NCI-H510A (cell line): ENCODE data around the gene FBXO46.
"Not testable (repeated sequence)": the region's sequence is repeated elsewhere in the genome, so short reads cannot be mapped to it uniquely, and the experiment has no call there.

Experiments used
- DNase-seq: peaks from one replicate; lab custom pipeline; 2025; lab: John Stamatoyannopoulos, UW

The FBXO46 gene

DNA sequence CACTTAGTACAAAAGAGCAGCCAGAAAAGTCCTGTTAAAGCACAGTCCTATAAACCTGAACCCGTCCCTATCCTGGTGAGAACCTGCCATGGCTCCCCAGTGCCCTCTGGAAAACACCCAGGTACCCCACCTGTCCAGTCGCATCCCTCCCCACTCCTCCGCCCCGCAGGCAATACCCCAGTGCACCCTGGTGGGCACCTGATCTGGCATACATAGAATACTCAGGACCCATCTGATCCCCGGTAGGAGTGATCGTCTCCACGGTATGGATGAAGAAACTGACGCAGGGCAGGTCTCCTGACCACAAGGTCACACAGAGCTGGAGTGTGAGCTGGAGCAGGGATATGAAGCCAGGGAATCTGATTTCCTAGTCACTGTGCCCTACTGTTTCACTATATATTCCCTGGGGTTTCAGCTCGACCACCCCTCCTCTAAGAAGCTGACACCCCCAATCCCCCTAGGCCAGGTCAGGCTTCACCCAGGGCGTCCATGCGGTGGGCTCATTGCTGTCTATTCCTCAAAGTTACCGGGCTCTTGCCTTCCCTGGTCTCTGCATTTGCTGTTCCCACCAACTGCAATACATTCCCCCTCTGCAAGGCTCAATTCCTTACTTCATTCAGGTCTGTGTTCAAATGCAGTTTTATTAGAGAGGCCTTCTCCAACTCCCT is 12.6 kb downstream of the FBXO46 start:
- no peak for DNase-seq

DNA sequence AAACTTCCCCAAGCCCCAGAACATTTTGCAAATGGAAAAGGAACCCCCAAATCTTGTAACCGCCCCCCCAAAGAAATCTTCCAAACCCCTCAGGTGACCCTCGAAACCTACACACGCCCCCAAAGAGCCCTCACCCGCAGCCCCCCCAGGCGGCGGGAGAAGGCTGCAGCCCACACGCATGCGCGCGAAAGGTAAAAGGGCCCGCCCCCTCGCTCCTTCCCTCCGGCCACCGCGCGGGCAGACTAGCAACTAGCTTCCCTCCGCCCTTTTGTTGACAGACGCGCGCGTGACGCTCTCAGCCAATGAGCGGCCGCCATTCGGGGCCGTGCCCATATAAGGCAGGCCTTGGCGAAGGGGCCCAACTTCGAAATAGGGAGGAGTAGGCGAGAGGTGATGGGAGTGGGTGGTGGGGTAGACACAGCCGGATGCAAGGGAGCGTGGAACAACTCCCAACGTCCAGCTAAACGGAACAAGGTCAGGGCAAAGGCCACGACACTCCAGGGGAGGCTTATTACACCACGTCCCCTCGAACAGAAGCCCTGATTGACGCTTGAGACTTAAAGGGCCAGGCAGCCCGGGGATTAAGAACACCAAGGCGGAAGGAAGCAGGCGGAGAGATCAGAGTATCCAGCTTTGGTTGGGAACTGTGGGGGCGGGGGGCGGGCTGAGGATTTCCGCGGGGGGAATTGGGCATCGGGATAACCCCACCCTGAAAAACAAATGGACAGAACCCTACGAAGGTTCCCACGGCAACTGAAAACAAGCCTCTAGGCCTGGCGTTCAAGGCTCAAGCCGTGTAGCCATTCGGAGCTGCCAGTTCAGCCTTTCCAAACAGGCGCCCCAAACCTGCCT is 13.3 kb downstream of the FBXO46 start:
- DNase-seq = peak; percentile 99

DNA sequence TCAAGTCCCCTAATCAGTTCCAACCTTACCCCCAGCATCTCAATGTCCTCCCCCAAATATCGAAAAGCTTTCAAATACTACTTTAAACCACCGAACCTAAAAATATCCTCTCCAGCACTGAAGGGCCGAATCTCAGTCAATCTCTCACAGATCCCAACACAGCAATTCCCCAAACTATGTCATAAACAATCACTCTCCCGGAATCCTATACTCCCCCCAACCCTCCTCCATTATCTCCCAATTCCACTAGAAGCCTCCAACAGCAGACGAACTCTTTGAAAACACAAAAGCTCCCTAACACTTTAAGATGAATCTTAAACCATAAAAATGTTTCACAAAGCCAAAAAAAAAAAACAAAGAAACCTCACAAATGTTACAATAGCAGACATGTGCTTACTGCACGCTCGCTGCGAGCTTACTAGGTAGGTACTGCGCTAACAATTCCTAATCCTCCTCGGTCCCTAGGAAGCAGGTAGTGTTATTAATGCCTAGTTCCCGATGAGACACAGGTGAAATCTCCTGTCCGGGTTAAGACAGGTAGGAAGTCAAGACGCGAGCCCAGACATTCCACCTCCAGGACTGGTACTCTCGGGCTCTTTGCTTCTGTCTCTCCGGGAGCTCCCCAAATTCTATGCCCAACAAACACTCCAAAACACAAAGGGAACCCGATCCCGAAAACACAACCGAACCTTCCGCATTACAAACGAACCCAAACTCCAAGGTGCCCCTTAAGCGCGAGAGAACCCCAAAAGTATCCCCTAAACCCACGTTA is 14.2 kb downstream of the FBXO46 start:
- no peak for DNase-seq

DNA sequence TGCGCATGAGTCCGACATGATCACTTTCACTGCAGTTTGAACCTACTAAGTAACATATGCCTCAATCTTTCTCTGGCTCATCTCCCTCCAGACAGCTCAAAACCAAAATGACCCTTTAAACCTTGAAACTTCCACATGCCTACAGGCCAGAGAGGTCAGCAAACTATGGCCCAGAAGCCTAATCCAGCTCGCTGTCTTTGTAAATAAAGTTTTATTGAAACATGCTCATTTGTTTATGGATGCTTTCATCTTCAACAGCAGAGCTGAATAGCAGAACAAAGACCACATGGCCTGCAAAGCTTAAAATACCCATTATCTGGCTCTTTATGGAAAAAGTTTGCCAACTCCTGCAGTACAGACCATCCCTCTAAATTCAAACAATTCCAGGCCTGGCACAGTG is 15.6 kb downstream of the FBXO46 start:
- DNase-seq = no peak

DNA sequence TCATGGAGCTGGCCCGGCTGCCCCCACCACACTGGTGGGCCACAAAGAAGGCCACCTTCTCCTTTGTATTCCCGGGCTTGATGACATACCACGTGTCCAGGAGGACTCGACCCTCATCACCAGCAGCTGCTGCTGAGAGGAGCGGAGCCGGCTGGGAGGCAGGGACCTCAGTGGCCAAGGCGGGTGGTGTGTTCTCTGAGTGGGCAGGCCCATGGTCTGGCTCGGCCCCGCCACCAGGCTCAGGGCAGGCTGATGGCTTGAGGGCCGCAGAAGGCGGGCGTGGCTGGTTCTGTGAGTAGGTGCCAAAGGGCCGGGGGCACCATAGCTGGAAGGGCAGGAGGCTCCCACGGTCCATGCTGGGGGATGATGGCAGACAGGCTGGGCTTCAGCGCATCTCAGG is 17.6 kb downstream of the FBXO46 start:
- no peak for DNase-seq

DNA sequence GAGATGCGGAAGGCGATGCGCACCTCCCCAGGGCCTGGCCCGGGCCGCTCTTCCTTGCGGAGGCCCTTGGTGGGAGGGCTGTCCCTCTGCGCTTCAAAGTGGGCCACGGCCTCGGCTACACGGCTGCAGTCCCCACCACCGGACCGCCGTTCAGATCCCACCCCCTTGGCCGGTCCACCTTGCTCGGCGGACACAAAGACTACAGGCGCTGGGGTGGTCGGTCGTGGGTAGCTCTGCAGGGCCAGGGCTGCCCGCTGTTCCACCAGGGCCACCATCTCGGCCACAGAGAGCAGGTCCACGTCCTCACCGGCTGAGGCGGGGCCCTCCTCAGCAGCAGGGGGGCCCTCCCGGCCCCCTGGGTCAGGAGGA is 18.0 kb downstream of the FBXO46 start:
- no peak for DNase-seq

DNA sequence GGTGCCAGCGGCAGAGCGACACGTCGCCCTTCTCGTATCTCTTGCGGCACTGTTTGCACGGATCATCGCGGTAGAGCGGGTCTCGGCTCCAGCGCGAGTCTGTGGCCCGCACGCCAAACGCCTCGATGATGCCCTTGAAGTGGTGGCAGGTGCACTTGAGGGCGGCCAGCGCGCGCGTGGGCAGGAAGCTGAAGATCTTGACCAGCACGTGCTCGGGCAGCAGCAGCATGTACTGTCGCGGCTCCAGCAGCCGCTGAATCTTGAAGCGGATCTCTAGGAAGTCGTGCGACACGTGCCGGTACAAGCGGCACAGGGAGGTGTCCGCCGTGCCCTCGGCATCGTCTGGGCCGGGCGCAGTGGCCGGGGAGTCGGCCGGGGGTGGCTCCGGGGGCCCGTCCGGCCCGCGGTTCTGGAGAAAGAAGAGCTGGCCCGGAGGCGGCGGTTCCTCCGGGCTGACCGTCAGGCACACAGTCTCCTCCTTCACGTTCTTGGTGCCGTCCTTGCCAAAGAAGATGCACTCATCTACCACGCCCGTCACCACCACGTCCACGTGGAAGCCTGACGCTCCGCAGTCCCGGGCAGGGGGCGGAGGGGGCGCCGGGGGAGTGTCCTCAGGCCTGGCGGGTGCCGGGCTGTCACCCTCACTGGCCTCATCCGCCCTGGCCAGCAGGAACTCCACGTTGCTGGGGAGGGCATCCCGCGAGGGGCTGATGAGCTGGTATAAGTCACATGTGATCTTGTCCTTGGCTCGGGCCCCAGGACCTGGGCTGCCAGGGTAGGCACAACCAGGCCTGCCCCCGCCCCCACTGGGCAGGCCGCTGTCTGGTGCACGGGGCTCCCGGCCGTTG is 18.6 kb downstream of the FBXO46 start:
- DNase-seq = no peak

DNA sequence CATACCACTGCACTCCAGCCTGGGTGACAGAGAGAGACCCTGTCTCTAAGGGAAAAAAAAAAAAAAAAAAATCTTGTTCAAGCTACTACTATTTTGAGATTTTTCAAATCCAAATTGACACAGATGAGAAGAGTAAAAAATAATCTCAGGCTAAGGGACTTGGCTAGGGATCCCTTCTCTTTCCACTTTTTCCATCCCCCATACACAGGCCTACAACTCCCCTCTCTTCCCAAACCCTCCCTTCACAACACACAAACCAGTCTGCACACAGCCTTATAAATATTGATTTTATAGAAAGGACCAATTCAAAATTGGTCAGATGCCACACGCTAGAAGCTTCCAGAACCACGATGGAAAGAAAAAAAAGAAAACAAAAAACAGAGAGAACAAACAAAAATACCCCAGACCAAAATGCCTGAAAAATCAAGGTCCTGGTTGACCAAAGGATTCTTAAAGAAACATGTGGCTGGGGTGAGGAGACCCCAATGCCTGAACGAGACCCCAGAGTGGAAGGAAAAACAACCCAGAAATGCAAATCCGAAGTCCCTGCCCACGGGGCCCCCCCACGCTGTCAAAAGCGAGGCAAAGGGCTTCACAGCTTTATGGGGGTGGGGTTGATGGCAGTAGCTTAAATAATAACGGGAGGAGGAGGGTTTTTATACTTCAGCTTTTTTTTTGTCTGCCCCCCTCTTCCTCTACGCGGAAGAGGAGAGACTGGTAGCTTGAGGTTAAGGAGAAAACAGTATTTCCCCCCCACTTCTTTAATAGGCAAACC is 20.2 kb downstream of the FBXO46 start:
- no peak for DNase-seq

DNA sequence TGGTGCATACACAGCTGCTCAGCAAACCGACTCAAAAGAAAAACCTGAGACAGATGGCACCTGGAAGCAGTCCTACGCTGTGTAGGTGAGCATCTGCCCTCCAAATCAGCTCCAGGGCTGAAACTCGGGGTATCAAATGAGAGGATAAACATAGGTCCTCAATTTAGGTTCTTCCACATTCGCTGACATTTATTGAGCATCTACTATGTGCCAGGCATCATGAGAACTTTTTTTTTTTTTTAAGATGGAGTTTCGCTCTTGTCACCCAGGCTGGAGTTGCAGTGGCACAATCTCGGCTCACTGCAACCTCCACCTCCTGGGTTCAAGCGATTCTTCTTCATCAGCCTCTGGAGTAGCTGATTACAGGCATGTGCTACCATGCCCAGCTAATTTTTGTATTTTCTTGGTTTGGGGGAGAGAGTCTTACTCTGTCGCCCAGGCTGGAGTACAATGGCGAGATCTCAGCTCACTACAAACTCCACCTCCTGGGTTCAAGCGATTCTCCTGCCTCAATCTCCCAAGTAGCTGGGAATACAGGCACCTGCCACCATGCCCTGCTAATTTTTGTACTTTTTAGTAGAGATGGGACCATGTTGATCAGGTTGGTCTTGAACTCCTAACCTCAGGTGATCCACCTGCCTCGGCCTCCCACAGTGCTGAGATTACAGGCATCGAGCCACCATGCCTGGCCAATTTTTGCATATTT is 24.8 kb downstream of the FBXO46 start:
- no peak for DNase-seq

DNA sequence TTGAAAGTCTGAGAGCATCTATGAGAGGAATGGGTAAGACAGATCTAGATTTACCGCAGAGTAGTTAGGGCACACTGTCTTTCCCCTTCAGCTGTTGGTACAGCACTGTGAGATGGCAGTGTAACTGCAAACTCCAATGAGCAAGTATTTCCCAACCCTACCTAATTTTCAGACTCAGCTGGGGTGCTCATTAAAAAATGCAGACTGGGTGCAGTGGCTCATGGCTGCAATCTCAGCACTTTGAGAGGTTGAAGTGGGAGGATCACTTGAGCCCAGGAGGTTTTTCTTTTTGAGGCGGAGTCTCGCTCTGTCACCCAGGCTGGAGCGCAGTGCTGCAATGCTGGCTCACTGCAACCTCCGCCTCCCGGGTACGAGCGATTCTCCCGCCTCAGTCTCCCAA is 25.6 kb downstream of the FBXO46 start:
- no peak for DNase-seq

DNA sequence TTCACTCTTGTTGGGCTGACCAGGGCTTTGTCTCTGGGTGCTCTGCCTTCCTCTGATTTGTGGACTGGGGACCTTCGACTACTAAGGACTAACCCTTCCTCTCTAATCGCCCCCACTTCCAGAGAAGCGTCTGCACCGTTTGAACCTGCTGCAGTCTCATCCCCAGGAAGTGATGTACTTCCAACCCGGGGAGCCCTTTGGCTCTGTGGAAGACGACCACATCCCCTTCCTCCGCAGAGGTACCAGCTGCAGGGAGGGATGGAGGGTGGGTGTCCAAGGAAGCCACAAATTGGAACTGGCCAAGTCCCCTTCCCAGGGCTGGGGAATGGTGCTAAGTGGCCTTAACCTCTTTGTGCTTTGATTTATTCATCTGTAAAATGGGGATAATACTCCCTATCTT is 29.0 kb downstream of the FBXO46 start:
- no peak for DNase-seq

DNA sequence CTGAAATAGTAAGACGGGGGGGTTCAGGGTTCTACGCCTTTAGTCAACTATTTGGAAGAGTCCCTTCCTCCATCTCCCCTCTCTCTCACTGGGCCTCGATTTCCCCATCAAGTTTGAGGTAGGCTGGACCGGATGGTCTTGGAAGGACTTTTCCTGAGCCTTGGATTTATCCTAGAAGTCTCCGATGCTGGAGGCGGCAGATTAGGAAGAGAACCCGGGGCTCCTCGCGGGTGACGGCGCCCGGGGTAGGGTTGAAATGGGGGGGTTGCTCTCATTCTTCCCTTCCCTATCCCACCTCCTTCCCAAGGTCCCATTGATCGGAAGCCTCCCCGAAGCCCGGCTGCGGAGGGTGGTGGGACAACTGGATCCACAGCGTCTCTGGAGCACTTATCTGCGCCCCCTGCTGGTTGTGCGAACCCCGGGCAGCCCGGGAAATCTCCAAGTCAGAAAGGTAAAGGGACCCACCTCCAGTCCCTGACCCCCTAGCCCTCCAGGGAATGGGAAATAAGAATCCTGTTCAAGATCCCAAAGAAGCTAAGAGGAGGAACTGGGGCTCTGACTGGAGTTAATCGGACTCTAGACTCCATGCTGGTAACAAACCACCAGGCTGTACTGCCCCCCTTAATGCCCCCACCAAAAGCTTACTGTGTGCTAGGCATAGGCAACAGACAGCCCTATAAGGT is 37.4 kb downstream of the FBXO46 start:
- DNase-seq = peak; percentile 73

DNA sequence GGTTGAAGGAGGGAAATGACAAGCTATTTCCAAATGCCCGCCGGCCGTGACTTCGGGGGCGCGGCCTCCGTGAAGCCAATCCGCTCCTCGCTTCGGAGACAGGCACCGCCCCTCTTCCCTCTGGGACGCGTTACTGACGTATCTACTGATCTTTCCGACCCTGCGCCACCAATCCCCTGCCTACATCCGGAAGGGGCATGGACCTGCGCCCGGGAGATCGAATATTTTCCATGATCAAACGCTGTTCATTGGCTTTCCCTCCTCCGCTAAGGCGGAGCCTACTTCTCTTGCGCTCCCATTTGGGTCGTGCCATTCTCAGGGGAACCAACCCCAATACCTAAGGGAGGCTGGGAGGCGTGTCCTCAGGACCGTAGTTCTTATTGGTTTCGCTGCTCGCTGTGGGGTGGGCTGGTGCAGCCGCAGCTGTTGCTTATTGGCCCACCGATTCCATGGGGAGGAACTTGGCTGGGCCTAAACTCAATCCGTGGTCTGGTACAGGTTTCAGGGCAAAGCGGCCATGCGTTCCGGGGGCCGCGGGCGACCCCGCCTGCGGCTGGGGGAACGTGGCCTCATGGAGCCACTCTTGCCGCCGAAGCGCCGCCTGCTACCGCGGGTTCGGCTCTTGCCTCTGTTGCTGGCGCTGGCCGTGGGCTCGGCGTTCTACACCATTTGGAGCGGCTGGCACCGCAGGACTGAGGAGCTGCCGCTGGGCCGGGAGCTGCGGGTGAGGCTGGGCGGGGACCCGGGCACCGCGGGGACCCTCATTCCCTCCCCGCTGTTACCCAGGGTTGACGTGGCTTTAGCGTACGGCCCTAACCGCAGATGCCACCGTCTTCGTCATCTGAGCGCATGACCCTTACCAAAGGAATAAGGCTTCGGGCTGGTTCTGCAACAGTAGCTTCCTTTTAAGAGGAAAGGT is 38.2 kb downstream of the FBXO46 start, which contains the start of gene QPCTL:
TSS of gene QPCTL (plus strand) at position 480 of the 919 bp plus-strand sequence. CDS start at position 518, 38 bp downstream.
- DNase-seq = peak; percentile 100

DNA sequence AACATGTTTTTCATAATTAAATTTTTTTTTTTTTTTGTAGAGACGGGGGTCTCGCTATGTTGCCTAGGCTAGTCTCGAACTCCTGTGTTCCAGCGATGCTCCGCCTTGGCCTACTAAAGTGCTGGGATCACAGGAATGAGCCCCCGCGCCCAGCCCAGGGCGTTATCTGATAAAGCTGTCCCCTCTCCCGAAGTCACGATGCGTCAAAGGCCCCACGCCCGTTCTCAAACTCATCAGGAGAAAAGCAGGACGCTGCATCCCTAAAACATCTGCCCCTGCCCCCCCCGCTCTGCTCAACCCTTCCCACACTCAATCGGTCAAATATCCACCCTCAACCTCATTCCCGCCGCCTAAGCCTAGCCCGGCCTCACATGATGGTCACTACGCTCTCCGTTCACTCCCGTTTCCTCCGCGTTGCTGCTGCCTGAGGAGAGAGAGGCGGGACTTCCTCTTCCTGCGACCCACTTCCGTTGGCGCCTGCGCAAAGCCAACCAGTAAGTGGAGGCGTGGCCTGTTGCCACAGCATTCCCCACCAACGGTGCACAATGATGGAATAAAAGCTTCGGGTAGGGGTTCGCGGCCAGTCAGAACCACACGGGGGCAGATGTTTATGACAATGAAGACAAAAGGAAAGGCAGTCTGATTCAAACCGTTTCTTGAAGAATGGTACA is 39.0 kb downstream of the FBXO46 start, which contains the start of gene SNRPD2:
TSS of gene SNRPD2 (minus strand) at position 438 of the 671 bp plus-strand sequence. CDS start at position 373, 65 bp downstream.
- DNase-seq = peak; percentile 88

DNA sequence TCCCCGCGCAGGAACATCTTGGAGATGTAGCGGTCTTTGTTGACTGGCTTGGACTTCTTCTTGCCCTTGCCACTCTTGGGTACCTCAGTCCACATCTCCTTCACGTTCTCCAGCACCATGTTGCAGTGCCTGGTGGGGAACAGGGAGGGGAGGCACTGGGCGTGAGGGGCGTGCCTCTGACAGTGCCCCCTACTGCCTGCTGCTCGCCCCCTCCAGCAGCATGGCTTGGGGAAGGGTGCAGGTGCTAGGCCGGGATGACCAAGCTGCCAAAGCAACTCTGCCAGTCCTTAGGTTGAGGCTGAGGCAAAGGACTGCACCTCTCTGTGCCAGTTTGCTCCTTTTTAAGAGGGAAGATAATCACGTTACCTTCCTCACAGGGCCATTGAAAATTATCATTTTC is 43.1 kb downstream of the FBXO46 start:
- no peak for DNase-seq

DNA sequence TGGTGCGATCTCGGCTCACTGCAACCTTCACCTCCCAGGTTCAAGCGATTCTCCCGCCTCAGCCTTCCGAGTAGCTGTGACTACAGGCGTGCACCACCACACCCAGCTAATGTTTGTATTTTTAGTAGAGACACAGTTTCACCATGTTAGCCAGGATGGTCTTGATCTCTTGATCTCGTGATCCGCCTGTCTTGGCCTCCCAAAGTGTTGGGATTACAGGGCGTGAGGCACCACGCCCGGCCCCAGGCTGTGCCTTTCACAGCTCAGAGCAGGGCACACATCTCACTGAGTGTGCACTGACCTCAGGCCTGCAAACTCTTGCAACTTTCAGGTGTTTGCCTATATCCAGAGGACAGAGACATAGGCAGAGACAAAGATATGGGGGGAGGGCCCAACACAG is 45.7 kb downstream of the FBXO46 start:
- not testable (repeated sequence) for DNase-seq

DNA sequence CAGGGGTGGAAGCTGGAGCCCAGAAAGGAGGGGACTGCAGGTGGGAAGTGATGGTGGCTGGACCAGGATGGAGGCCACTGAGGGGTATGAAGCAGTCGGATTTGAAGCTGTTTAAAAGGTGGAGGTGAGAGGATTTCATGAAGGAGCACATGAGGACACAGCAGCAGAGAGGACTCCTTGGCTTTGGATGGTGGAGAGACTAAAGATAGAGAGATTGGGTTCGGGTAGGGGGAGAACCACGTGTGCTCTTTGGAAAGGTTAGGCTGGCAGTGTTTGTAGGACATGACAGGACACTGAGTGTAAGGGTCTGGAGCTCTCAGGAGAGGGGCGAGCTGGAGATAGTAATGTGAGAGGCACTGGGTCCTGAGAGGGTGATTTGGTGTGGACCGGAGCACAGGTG is 47.8 kb downstream of the FBXO46 start:
- DNase-seq = no peak

DNA sequence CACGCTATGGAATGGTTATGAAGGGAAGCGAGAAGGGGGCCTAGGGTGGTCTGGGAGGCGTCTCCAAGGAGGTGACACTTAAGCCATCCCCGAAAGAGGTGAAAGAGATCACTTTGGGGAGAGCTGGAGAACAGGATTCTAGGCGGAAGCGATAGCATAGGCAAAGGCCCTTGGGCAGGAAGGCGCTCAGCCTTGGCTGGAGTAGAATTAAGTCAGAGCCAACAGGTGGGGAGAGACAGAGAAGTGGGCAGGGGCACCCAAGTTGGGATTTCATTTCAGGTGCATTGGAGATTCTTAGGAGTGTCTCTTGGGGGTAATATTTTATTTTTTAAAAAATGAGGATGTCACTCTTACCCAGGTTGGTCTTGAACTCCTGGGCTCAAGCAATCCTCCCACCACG is 48.6 kb downstream of the FBXO46 start:
- DNase-seq = no peak
